ENCODE measurements around the gene TSKU.

- no peak for TF ChIP-seq CTCF (IDR thresholded peaks at IDR 0.05; ENCODE audit: borderline replicate concordance, extremely low read depth, low read length, poor library complexity, severe bottlenecking)
- no peak for TF ChIP-seq EZH2 (IDR thresholded peaks at IDR 0.05; ENCODE audit: borderline replicate concordance, low read depth, low read length, severe bottlenecking)
Measured at GRCh38 chr11:76834151-76834550, 51.0 kb downstream of the TSKU start.
